Suprapubic skin (tissue), 4 donors: Measurements from ENCODE around the gene CCDC172. TPM values are rescaled to one million over a fixed set of nuclear protein-coding genes. Genes with fewer than 3 reads are reported as not detected.

Source experiments
- DNase-seq, 2 donors: peaks; one replicate each; pipeline ENCODE4 v3.0.0-alpha.2; 2019; ENCODE audit warnings: low spot score in 2 of 2
- H3K27ac ChIP-seq: fragments of 200-600 bp; sonication (generic); one replicate; pipeline ENCODE4 v1.5.1; 2019
- H3K27me3 ChIP-seq: fragments of 200-600 bp; sonication (generic); one replicate; pipeline ENCODE4 v1.5.1; 2019
- H3K36me3 ChIP-seq: fragments of 200-600 bp; sonication (generic); one replicate; pipeline ENCODE4 v1.5.1; 2019
- H3K4me1 ChIP-seq: fragments of 200-600 bp; sonication (generic); one replicate; pipeline ENCODE4 v1.5.1; 2019
- H3K4me3 ChIP-seq: fragments of 200-600 bp; sonication (generic); one replicate; pipeline ENCODE4 v1.5.1; 2019; ENCODE audit warnings: mild to moderate bottlenecking
- H3K9me3 ChIP-seq: fragments of 200-600 bp; sonication (generic); one replicate; pipeline ENCODE4 v1.5.1; 2019
- EP300 ChIP-seq: sonication (generic); formaldehyde crosslinking; IDR thresholded peaks from one replicate; pipeline ENCODE4 v1.6.1; 2017; ENCODE audit warnings: antibody characterized with exemption
- POLR2A ChIP-seq, 2 donors: fragments of 450-650 bp; IDR thresholded peaks; one replicate each; pipeline ENCODE4 v1.6.1; 2017; ENCODE audit warnings: antibody characterized with exemption in 2 of 2, mild to moderate bottlenecking in 2 of 2, moderate library complexity in 2 of 2
- POLR2AphosphoS5 ChIP-seq, 3 donors: sonication (generic); formaldehyde crosslinking; IDR thresholded peaks; one replicate each; pipeline ENCODE4 v1.6.1; 2017; ENCODE audit warnings: antibody characterized with exemption in 3 of 3
- WGBS: methylation state at CpG from one replicate; pipeline ENCODE4 v1.1.5; 2018; 5-methylcytosine and 5-hydroxymethylcytosine counted together
- total RNA-seq, 4 donors: library from RNA; depleted of rRNA; stranded (reverse); fragments of >200 nt; gene quantifications; one replicate each; pipeline ENCODE4 v1.1.0, GENCODE V29; 2016
- TF ChIP-seq, protein P1 (sequence below), 2 donors: fragments of 200-600 bp in 1 of 2; fragments of 450-650 bp in 1 of 2; sonication (generic) in 1 of 2; IDR thresholded peaks; one replicate each; pipeline ENCODE4 v1.5.1; 2016 to 2019; ENCODE audit warnings: antibody characterized with exemption in 2 of 2, mild to moderate bottlenecking in 1 of 2, moderate library complexity in 1 of 2

Gene CCDC172
- total RNA-seq, 4 donors from 2014 or later, result not detected

- no peaks in the 10 kb centered on the region for H3K36me3 ChIP-seq
- no peaks in the 10 kb centered on the region for H3K27me3 ChIP-seq
- no peak overlapping the region for H3K27ac ChIP-seq
- WGBS, result 50% methylated on average over 6 of the region's 6 CpGs
- no peak for DNase-seq
- TF ChIP-seq EP300 (no peak), POLR2A (IDR thresholded peaks at IDR 0.05) (no peak), POLR2AphosphoS5 (IDR thresholded peaks at IDR 0.05) (no peak)
- no peaks in the 10 kb centered on the region for H3K4me1 ChIP-seq
- no peak overlapping the region for H3K4me3 ChIP-seq
- H3K9me3 ChIP-seq, result no peaks in the 10 kb centered on the region
Measured at GRCh38 chr10:116403740-116404250, 79.5 kb downstream of the CCDC172 start.

- WGBS, result 61% methylated on average over 7 of the region's 7 CpGs
- Histone ChIP-seq H3K4me3 (no peak overlapping the region), H3K9me3 (no peaks in the 10 kb centered on the region), H3K4me1 (no peaks in the 10 kb centered on the region), H3K36me3 (no peaks in the 10 kb centered on the region), H3K27me3 (no peaks in the 10 kb centered on the region), H3K27ac (no peak overlapping the region)
- no peak for TF ChIP-seq EP300
- no peak for TF ChIP-seq POLR2AphosphoS5 (IDR thresholded peaks at IDR 0.05)
- TF ChIP-seq, protein P1, sequence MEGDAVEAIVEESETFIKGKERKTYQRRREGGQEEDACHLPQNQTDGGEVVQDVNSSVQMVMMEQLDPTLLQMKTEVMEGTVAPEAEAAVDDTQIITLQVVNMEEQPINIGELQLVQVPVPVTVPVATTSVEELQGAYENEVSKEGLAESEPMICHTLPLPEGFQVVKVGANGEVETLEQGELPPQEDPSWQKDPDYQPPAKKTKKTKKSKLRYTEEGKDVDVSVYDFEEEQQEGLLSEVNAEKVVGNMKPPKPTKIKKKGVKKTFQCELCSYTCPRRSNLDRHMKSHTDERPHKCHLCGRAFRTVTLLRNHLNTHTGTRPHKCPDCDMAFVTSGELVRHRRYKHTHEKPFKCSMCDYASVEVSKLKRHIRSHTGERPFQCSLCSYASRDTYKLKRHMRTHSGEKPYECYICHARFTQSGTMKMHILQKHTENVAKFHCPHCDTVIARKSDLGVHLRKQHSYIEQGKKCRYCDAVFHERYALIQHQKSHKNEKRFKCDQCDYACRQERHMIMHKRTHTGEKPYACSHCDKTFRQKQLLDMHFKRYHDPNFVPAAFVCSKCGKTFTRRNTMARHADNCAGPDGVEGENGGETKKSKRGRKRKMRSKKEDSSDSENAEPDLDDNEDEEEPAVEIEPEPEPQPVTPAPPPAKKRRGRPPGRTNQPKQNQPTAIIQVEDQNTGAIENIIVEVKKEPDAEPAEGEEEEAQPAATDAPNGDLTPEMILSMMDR (IDR thresholded peaks at IDR 0.05), result no peak
- TF ChIP-seq POLR2A (IDR thresholded peaks at IDR 0.05), result no peak
- no peak for DNase-seq
Measured at GRCh38 chr10:116408719-116409118, 84.5 kb downstream of the CCDC172 start.

DNA sequence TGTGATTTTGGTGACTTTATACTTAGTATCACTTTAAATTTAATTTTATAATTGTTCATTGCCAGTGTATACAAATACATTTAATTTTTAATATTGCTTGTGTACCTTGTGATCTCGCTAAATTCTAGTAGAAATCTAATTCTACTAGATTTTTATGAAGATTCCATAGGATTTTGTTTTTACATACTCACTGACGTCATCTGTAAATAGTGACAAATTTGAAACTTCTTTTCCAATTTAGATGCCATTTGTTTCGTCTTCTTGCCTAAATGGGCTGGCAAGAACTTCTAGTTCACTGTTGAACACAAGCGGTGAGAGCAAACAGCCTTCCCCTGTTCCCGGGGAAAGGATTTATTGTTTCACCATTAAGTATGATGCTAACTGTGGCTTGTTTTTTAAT lies 86.1 kb downstream of the CCDC172 start:
- DNase-seq, result no peak

GRCh38 chr10:116417821-116418220 lies 93.6 kb downstream of the CCDC172 start:
- DNase-seq, result no peak
- H3K4me1 ChIP-seq, result no peaks in the 10 kb centered on the region
- H3K27me3 ChIP-seq, result no peaks in the 10 kb centered on the region
- WGBS, result 47% methylated on average over 2 of the region's 2 CpGs
- H3K27ac ChIP-seq, result no peak overlapping the region
- H3K4me3 ChIP-seq, result no peak overlapping the region
- no peaks in the 10 kb centered on the region for H3K36me3 ChIP-seq
- TF ChIP-seq EP300, result no peak
- TF ChIP-seq POLR2A (IDR thresholded peaks at IDR 0.05), result no peak
- TF ChIP-seq, protein P1 (IDR thresholded peaks at IDR 0.05), result no peak
- TF ChIP-seq POLR2AphosphoS5 (IDR thresholded peaks at IDR 0.05), result no peak
- no peaks in the 10 kb centered on the region for H3K9me3 ChIP-seq

More for the DNA sequence above, 86.1 kb downstream of the CCDC172 start:
- H3K36me3 ChIP-seq, result no peaks in the 10 kb centered on the region
- H3K9me3 ChIP-seq, result no peaks in the 10 kb centered on the region
- TF ChIP-seq, protein P1 (IDR thresholded peaks at IDR 0.05), result no peak
- TF ChIP-seq POLR2A (IDR thresholded peaks at IDR 0.05), result no peak
- TF ChIP-seq EP300, result no peak
- TF ChIP-seq POLR2AphosphoS5 (IDR thresholded peaks at IDR 0.05), result no peak
- no peaks in the 10 kb centered on the region for H3K4me1 ChIP-seq
- no peak overlapping the region for H3K27ac ChIP-seq
- no peak overlapping the region for H3K4me3 ChIP-seq
- H3K27me3 ChIP-seq, result no peaks in the 10 kb centered on the region
- 67% methylated on average over 5 of the region's 5 CpGs for WGBS

DNA sequence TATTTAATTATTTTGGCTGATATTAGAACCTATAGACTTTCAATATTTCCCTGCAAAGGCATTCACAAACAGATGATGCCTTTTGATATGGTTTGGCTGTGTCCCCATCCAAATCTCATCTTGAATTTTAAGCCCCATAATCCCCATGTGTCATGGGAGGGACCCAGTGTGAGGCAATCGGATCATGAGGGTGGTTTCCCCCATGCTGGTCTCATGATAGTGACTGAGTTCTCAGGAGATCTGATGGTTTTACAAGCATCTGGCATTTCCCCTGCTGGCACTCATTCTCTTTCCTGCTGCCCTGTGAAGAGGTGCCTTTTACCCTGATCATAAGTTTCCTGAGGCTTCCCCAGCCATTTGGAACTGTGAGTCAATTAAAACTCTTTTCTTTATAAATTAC lies 94.1 kb downstream of the CCDC172 start:
- peaks cover 4% of the 10 kb centered on the region for H3K4me1 ChIP-seq
- no peak overlapping the region for H3K4me3 ChIP-seq
- peak in 1 of 2 donors; percentile 83 for DNase-seq
- H3K9me3 ChIP-seq, result no peaks in the 10 kb centered on the region
- TF ChIP-seq, protein P1 (IDR thresholded peaks at IDR 0.05), result no peak
- no peak for TF ChIP-seq POLR2AphosphoS5 (IDR thresholded peaks at IDR 0.05)
- TF ChIP-seq EP300, result no peak
- TF ChIP-seq POLR2A (IDR thresholded peaks at IDR 0.05), result no peak
- H3K27ac ChIP-seq, result no peak overlapping the region
- no peaks in the 10 kb centered on the region for H3K36me3 ChIP-seq
- H3K27me3 ChIP-seq, result no peaks in the 10 kb centered on the region
- WGBS, result 13% methylated on average over 1 of the region's 1 CpG

DNA sequence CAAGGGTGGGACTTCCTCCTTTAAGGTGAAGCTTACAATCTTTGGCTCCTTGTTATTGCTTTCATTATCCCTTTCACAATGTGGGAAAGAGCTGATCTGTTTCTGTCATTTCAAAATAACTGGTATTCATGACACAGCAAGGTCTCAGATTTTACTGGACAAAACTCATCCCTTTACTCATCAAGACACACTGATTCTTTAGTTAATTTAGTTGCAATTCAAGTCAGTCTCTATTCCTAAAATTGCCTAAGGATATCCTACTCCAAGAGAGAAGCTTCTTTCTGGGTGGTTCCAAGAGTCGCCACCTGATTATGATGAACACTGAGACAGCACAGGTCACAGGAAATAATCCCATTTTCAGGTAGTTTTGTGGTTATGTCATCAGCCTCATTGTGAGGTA lies 97.6 kb downstream of the CCDC172 start:
- TF ChIP-seq POLR2A (IDR thresholded peaks at IDR 0.05), result no peak
- TF ChIP-seq POLR2AphosphoS5 (IDR thresholded peaks at IDR 0.05), result no peak
- TF ChIP-seq EP300, result no peak
- TF ChIP-seq, protein P1 (IDR thresholded peaks at IDR 0.05), result no peak
- 71% methylated on average over 1 of the region's 1 CpG for WGBS
- no peaks in the 10 kb centered on the region for H3K27me3 ChIP-seq
- DNase-seq, result no peak
- no peaks in the 10 kb centered on the region for H3K36me3 ChIP-seq
- H3K9me3 ChIP-seq, result no peaks in the 10 kb centered on the region
- no peak overlapping the region for H3K27ac ChIP-seq
- H3K4me1 ChIP-seq, result peaks cover 4% of the 10 kb centered on the region
- no peak overlapping the region for H3K4me3 ChIP-seq
